Liver (tissue), 9 donors: Measurements from ENCODE around the gene PHF19. TPM values are rescaled to one million over a fixed set of nuclear protein-coding genes. Genes with fewer than 3 reads are reported as not detected.

ENCODE experiments used
- DNase-seq: peaks from one replicate; pipeline ENCODE4 v3.0.0-alpha.2; 2017; ENCODE audit warnings: low spot score
- H3K27ac ChIP-seq, 2 donors: one replicate each; pipeline ENCODE4 v1.7.0; 2013; ENCODE audit warnings: inconsistent platforms in 2 of 2, low read length in 2 of 2, control low read depth in 1 of 2, low read depth in 1 of 2, mild to moderate bottlenecking in 1 of 2
- H3K27me3 ChIP-seq, 4 donors: one replicate each; pipeline versions ENCODE4 v1.6.1 to v1.7.0; 2013; ENCODE audit warnings: low read length in 3 of 4, inconsistent platforms in 1 of 4, mild to moderate bottlenecking in 1 of 4, moderate library complexity in 1 of 4; ENCODE audit not compliant: control insufficient read depth in 4 of 4, insufficient read depth in 4 of 4
- H3K36me3 ChIP-seq, 4 donors: one replicate each; pipeline versions ENCODE4 v1.6.1 to v1.7.0; 2013; ENCODE audit warnings: low read length in 3 of 4, mild to moderate bottlenecking in 3 of 4, low read depth in 1 of 4, moderate library complexity in 1 of 4; ENCODE audit not compliant: control insufficient read depth in 4 of 4, insufficient read depth in 3 of 4
- H3K4me1 ChIP-seq, 4 donors: one replicate each; pipeline versions ENCODE4 v1.6.1 to v1.7.0; 2013; ENCODE audit warnings: low read length in 3 of 4, mild to moderate bottlenecking in 3 of 4, moderate library complexity in 1 of 4; ENCODE audit not compliant: control insufficient read depth in 4 of 4, insufficient read depth in 4 of 4
- H3K4me3 ChIP-seq, 3 donors: one replicate each; pipeline versions ENCODE4 v1.6.1 to v1.7.0; 2013; ENCODE audit warnings: low read length in 3 of 3, control low read depth in 1 of 3, low read depth in 1 of 3, mild to moderate bottlenecking in 1 of 3
- H3K9ac ChIP-seq, 2 donors: one replicate each; pipeline ENCODE4 v1.7.0; 2013; ENCODE audit warnings: low read length in 2 of 2, mild to moderate bottlenecking in 2 of 2, moderate library complexity in 2 of 2, control low read depth in 1 of 2, low read depth in 1 of 2
- H3K9me3 ChIP-seq, 4 donors: one replicate each; pipeline versions ENCODE4 v1.6.1 to v1.7.0; 2013; ENCODE audit warnings: low read length in 3 of 4; ENCODE audit not compliant: control insufficient read depth in 4 of 4
- ATF3 ChIP-seq: IDR thresholded peaks from 2 replicates; pipeline ENCODE4 v1.6.1; 2016; ENCODE audit warnings: antibody characterized with exemption
- CTCF ChIP-seq: fragments of 150-350 bp; IDR thresholded peaks from 2 replicates; pipeline ENCODE4 v1.5.1; 2017; ENCODE audit warnings: improper control_type of control experiment, low read depth, low read length; ENCODE audit not compliant: missing input control
- EGR1 ChIP-seq, 2 donors: IDR thresholded peaks; 2 replicates each; pipeline ENCODE4 v1.6.1; 2016 to 2018; ENCODE audit warnings: antibody characterized with exemption in 2 of 2, low read depth in 2 of 2
- FOXA1 ChIP-seq: IDR thresholded peaks from 2 replicates; pipeline ENCODE4 v1.6.1; 2016; ENCODE audit warnings: antibody characterized with exemption
- FOXA2 ChIP-seq: IDR thresholded peaks from 2 replicates; pipeline ENCODE4 v1.6.1; 2016; ENCODE audit warnings: antibody characterized with exemption
- GABPA ChIP-seq, 2 donors: IDR thresholded peaks in 1 of 2; conservative IDR thresholded peaks in 1 of 2; 2 replicates each; pipeline ENCODE4 v1.6.1; 2016; ENCODE audit warnings: antibody characterized with exemption in 2 of 2, mild to moderate bottlenecking in 1 of 2, moderate library complexity in 1 of 2
- HNF4A ChIP-seq, 2 donors: conservative IDR thresholded peaks; 2 replicates each; pipeline ENCODE4 v1.6.1; 2016; ENCODE audit warnings: antibody characterized with exemption in 2 of 2, mild to moderate bottlenecking in 2 of 2
- HNF4G ChIP-seq: IDR thresholded peaks from 2 replicates; pipeline ENCODE4 v1.6.1; 2016; ENCODE audit warnings: antibody characterized with exemption
- JUND ChIP-seq, 2 donors: IDR thresholded peaks; 2 replicates each; pipeline ENCODE4 v1.6.1; 2016; ENCODE audit warnings: antibody characterized with exemption in 2 of 2
- MAX ChIP-seq: IDR thresholded peaks from 2 replicates; pipeline ENCODE4 v1.6.1; 2016; ENCODE audit warnings: antibody characterized with exemption
- NR2F2 ChIP-seq: IDR thresholded peaks from 2 replicates; pipeline ENCODE4 v1.6.1; 2016; ENCODE audit warnings: antibody characterized with exemption
- REST ChIP-seq: IDR thresholded peaks from 2 replicates; pipeline ENCODE4 v1.6.1; 2016; ENCODE audit warnings: antibody characterized with exemption, mild to moderate bottlenecking
- SP1 ChIP-seq: IDR thresholded peaks from 2 replicates; pipeline ENCODE4 v1.6.1; 2018; ENCODE audit warnings: antibody characterized with exemption, mild to moderate bottlenecking
- TAF1 ChIP-seq: conservative IDR thresholded peaks from 2 replicates; pipeline ENCODE4 v1.6.1; 2016; ENCODE audit warnings: antibody characterized with exemption, mild to moderate bottlenecking
- YY1 ChIP-seq: IDR thresholded peaks from 2 replicates; pipeline ENCODE4 v1.6.1; 2016; ENCODE audit warnings: antibody characterized with exemption, mild to moderate bottlenecking
- ZBTB33 ChIP-seq: IDR thresholded peaks from 2 replicates; pipeline ENCODE4 v1.6.1; 2016; ENCODE audit warnings: antibody characterized with exemption
- WGBS: extraction: QIAGEN DNeasy Blood & Tissue Kit; methylation state at CpG from one replicate; pipeline ENCODE4 v1.1.7; 2013; 5-methylcytosine and 5-hydroxymethylcytosine counted together
- polyA plus RNA-seq, 2 donors: library from polyadenylated mRNA; stranded (reverse) in 1 of 2; unstranded in 1 of 2; fragments of 200-250 nt in 1 of 2; fragments of >200 nt in 1 of 2; fragmentation: Nextera tagmentation in 1 of 2; extraction: Ambion mirVana in 1 of 2; gene quantifications; one replicate each; pipeline versions ENCODE4 v1.2.1 to v1.2.3, GENCODE V29; 2013 to 2015
- total RNA-seq, 2 donors: library from RNA; depleted of rRNA; stranded (reverse); fragments of >200 nt; gene quantifications; one replicate each; pipeline ENCODE4 v1.2.3, GENCODE V29; 2014
- donor health status: healthy.
- donor health status: healthy.
- donor health status: healthy.
- donor health status: healthy.
- donor health status: healthy.

Gene PHF19
- total and polyA plus RNA-seq, 4 donors: 1.9 to 16.0 (median 3.5) TPM

- Histone ChIP-seq H3K9me3 (no peaks in the 10 kb centered on the region), H3K4me3 (no peak overlapping the region), H3K4me1 (peaks cover 0 to 4% (median 0%) of the 10 kb centered on the region in 4 donors), H3K27me3 (no peaks in the 10 kb centered on the region), H3K9ac (no peak overlapping the region), H3K27ac (no peak overlapping the region), H3K36me3 (peaks cover 0 to 18% (median 5%) of the 10 kb centered on the region in 4 donors)
- 97% methylated on average over 7 of the region's 7 CpGs for WGBS
- TF ChIP-seq FOXA1: no peak
- TF ChIP-seq HNF4G: no peak
- no peak for TF ChIP-seq CTCF
- TF ChIP-seq ZBTB33: no peak
- TF ChIP-seq ATF3: no peak
- TF ChIP-seq GABPA (IDR thresholded peaks at IDR 0.05 in 1 of 2, conservative IDR thresholded peaks at IDR 0.05 in 1 of 2): no peak
- no peak for TF ChIP-seq YY1
- no peak for TF ChIP-seq NR2F2
- no peak for TF ChIP-seq REST
- no peak for TF ChIP-seq FOXA2
- TF ChIP-seq JUND (IDR thresholded peaks at IDR 0.05): no peak
- TF ChIP-seq EGR1 (IDR thresholded peaks at IDR 0.05; ENCODE audit: low read depth in 2 of 2): no peak
- no peak for TF ChIP-seq MAX
- no peak for TF ChIP-seq HNF4A (conservative IDR thresholded peaks at IDR 0.05)
- TF ChIP-seq TAF1: no peak
- no peak for TF ChIP-seq SP1
- no peak for DNase-seq
These were observed 20.9 kb downstream of the PHF19 start for GRCh38 chr9:120855827-120856670.
